GM19452 (cell line): Measurements from ENCODE around the gene SCRN1.

Experiments
- ATAC-seq: cut with Tn5 transposase; IDR thresholded peaks from one replicate; pipeline ENCODE4 v1.9.1; 2021; ENCODE audit not compliant: unreplicated experiment

Gene SCRN1

GRCh38 chr7:30005464-30005863 lies 15.9 kb upstream of the SCRN1 start:
- ATAC-seq: no peak

DNA sequence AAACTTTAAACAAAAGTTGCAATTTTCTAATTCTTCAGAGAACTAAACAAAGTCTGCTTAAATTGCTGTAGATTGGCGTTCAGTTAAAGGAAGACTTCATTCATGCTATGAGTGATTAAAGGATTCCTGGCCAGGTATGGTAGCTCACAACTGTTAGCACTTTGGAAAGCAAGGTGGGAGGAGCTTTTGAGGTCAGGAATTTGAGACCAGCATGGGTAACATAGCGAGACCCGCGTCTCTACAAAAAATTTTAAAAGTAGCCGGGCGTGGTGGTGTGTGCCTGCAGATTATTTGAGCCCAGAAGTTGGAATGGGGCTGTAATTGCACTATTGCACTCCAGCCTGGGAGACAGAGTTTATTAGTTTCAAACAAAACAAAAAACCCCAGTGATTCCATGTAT lies 13.5 kb upstream of the SCRN1 start:
- ATAC-seq: no peak

- ATAC-seq: no peak
Observed at GRCh38 chr7:30001998-30002397, 12.4 kb upstream of the SCRN1 start.

- ATAC-seq: no peak
Observed at GRCh38 chr7:29998489-29998888, 8.9 kb upstream of the SCRN1 start.

- no peak for ATAC-seq
Observed at GRCh38 chr7:29996321-29996720, 6.7 kb upstream of the SCRN1 start.

- ATAC-seq: no peak
Observed at GRCh38 chr7:29995652-29996051, 6.1 kb upstream of the SCRN1 start.

DNA sequence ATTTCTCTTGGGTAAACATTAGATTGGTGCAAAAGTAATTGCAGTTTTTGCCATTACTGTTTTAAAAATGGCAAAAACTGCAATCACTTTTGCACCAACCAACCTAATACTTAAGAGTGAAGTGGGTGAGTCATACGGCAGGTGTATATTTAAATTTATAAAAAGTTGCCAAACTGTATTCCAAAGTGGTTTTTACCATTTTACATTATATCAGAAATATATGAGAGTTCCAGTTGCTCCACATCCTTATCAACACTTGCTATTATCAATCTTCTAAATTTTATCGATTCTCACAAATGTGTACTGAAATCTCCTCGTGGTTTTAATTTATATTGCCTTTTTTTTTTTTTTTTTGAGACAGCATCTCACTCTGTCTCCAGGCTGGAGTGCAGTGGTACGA lies 3.5 kb upstream of the SCRN1 start:
- ATAC-seq: no peak

GRCh38 chr7:29991937-29992336 lies 2.3 kb upstream of the SCRN1 start:
- ATAC-seq: no peak

DNA sequence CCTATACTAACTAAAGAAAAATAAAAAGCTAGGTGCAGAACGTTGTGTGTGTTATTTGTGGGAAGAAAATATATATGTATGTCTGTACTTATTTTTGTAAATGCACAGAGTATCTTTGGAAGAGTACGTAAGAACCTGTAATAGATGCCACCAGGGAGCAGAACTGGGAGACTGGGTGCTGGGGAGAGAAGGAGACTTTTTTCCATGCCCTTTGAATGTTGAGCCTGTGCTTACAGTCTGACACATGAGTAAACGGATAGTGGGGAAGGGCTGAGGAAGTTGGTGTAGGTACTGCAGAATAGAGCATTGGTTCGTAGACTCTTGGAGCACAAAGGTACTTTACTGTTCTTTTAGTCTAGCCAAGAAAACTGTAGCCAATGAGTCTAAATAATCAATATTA lies 1.3 kb upstream of the SCRN1 start:
- no peak for ATAC-seq

GRCh38 chr7:29988424-29989256 lies 961 bp downstream of the SCRN1 start:
- ATAC-seq: peak; percentile 39

DNA sequence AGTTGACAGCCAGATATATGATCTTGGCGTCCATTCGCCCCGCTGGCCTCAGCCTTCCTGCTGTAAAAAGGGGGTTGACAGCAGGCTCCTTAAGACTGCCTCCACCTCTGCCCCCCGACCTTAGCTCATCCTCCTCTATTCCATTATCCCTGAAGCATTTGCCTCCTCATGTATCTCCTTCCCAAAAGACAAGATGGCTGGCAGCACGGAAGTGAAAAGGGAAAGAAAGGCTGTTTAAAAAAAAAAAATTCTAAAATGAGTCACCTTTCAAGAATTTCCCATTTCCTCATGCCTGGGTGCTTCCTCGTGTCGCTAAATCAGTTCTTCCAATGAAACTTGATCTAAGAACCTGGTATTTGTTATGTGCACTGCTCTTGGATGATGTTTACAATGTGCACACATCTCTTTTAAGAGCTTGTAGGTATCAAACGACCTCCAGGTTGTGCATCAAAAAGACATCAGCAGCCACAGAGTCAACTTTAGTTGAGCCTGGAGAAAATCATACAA lies 1.7 kb downstream of the SCRN1 start:
- no peak for ATAC-seq

DNA sequence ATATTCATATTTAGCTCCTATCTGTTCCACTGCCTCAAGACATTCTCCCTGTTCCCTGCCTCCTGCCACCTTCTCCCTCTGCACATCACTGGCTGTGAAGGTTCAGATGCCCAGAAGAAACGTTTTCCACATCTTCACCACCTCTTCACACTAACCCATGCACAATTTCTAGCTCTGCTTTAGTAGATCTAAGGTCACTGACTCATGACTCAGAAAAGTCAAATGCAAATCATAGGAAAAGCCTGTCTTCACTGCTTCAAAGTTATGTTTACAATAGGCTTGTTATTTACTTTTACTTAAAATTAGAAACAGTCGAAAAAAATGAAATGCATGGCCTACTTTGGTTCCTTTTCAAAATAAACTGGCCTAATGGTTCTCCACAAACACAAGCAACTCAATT lies 2.5 kb downstream of the SCRN1 start:
- ATAC-seq: no peak

DNA sequence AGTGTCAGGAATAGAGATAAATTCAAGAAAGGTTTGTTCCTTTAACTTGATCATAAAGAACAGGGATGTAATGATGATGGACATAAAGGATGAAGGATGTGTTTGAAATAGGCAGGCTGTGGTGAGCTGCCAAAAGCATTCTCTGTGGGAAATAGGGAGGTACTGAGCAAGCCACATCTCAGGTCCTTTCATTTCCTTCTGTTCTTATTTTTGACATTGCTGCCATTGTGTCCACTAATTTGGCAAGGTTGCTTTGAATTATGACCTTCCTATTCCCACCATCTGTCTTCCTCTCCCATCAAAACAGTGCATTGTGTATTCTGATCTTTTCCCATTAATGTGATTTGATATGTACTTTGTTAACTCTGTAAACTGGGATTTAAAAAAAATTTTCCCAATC lies 9.4 kb downstream of the SCRN1 start:
- ATAC-seq: no peak

GRCh38 chr7:29977886-29978651 lies 11.5 kb downstream of the SCRN1 start:
- ATAC-seq: no peak

- ATAC-seq: no peak
Observed at GRCh38 chr7:29976673-29977415, 12.8 kb downstream of the SCRN1 start.

- no peak for ATAC-seq
Observed at GRCh38 chr7:29976266-29976665, 13.3 kb downstream of the SCRN1 start.

GRCh38 chr7:29975561-29975960 lies 14.0 kb downstream of the SCRN1 start:
- ATAC-seq: no peak

DNA sequence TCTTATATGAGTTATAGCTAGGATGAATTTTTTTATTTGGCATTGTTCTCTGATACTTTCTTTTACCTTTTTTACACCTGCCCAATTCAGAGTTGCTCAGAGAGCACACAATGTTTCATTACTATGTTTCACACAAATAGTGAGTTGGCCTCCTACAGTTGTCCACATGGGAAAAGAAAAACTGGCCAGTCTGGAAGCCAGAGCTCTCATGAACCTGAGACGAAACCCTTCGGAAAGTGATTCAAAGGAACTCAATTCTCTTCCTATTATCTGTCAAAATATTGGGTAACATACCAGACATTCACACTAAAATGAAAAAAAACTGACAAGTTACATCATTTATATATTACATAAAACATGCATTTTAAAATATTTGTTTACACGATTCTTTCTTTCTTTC lies 15.3 kb downstream of the SCRN1 start:
- no peak for ATAC-seq

DNA sequence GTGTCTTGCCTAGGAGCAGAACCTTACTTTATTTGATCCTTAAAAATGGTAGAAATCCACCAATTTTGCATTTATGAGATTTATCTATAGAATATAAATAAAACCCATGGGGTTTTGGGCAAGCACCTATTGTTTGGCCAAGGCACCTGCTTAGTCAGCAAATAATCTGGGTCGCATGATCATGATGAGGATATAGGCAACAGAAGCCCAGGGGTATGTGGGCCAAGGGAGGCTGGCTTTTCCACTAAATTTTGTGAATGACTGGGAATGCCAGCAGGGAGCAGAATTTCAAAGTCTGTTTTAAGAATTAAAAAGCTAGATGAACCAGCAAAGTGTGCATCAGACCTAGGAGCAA lies 17.3 kb downstream of the SCRN1 start:
- ATAC-seq: no peak

GRCh38 chr7:29971566-29972314 lies 17.9 kb downstream of the SCRN1 start:
- ATAC-seq: no peak

GRCh38 chr7:29970158-29970557 lies 19.4 kb downstream of the SCRN1 start:
- no peak for ATAC-seq
